Eye (tissue), 1 donor: ENCODE measurements around the gene FIGN.

ENCODE experiments used
- DNase-seq: peaks from one replicate; pipeline ENCODE4 v3.0.0-alpha.2; 2015

The FIGN gene

GRCh38 chr2:163552758-163553157, 183.1 kb downstream of the FIGN start:
- DNase-seq, result no peak

- no peak for DNase-seq
Measured at GRCh38 chr2:163551616-163552373, 184.0 kb downstream of the FIGN start.

GRCh38 chr2:163548970-163549369, 186.8 kb downstream of the FIGN start:
- no peak for DNase-seq
